Measurements from ENCODE around the gene TNFRSF6B.
A peak's percentile ranks its signal among the peaks of the same experiment; 100 is the strongest.

Gene TNFRSF6B

DNA sequence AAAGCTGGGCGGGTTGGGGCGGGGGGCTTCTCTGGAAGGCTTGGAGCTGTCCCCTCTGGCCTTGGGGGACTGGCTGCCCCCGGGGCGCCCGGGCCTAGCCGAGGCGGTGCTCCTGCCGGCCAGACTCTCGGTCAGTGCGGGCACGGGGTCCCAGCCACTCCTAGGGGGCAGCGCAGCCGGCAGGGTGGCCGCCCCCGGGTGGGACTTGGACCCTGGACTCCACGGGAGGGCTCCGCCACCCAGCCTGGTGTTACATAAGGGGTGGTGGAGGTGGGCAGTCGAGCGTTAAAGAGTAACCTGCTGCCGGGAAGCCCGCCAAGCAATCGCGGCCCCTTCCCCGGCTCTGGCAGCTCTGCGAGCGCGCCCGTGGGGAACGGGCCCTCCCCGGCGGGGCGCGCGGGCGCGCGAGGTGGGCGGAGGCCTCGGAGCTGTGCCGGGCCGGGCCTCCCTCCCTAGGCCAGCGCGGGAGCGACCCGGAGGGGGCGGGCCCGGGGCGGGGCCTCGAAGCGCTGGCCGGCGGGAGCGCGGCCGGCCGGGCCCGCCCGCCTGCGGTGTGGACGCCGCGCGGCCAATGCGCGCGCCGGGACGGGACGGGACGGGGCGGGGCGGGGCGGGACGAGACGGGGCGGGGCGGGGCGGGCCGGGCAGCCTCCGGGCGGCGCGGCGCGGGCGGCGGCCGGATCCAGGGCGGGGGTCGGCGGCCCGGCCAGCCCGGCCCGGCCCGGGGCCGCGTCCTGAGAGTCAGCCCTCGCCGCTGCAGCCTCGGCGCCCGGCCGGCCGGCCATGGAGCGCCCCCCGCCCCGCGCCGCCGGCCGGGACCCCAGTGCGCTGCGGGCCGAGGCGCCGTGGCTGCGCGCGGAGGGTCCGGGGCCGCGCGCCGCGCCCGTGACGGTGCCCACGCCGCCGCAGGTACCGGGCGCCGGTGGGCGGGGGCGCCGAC, 42.9 kb downstream of the TNFRSF6B start, which contains the start of gene SLC2A4RG:
Gene SLC2A4RG, plus strand, starts transcription at position 647 of the 940 bp plus-strand sequence. Its CDS starts 137 bp downstream, at position 784.
- DNase-seq, result peak; percentile 53

DNA sequence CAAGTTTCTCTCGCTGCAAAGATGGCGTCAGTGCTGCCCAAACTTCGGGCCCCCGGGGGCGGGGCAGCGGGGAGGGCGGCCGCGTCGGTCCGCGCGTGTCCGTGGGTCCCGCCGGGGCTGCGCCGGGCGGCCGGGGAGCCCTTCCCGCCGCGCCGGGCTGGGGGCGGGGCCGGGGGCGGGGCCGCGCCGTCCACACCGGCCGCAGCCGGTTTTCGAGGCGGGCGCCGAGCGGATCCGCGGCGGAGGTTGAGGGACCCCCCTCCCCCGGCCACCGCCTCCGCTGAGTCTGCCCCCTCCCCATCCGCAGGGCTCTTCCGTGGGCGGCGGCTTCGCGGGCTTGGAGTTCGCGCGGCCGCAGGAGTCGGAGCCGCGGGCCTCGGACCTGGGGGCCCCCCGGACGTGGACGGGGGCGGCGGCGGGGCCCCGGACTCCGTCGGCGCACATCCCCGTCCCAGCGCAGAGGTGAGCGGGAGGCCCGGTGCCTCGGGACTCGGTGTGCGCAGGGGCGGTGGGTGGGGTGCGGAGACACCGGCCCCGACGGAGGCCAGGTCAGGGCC, 43.7 kb downstream of the TNFRSF6B start:
- DNase-seq, result no peak

DNA sequence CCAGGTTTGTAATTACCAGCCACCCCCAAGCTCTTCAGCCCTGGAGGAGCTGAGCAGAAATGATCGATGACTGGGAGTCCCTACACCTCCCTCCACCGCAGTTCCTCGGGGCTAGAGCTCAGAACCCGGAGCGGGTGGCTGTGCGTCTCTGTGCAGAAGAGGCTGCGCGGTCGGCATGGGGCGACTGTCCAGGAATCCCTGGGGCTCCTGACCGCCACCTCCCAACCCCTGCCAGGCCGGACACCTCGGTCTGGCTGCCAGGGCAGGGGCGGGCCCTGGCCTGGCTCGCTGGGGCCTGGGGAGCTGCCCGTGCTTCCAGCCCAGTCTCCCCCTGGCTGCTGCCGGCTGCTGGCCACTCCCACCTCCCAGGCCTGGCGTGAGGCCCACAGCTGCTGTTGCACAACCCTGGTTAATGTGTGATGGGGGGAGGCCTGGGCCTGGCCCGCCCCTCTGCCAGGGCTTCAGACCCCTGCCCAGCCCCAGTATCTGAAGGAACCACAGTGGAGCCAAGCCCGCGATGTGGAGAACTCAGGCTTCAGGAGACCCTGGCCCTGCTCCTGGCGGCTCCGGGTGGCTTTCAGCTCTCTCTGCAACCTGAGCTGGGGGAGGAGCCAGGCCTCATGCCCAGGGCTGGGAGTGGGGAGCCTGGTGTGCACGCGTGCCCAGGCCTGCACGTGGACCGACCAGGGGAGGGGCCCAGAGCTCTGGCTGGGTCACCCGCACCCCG, 44.3 kb downstream of the TNFRSF6B start:
- peak; percentile 80 for DNase-seq

DNA sequence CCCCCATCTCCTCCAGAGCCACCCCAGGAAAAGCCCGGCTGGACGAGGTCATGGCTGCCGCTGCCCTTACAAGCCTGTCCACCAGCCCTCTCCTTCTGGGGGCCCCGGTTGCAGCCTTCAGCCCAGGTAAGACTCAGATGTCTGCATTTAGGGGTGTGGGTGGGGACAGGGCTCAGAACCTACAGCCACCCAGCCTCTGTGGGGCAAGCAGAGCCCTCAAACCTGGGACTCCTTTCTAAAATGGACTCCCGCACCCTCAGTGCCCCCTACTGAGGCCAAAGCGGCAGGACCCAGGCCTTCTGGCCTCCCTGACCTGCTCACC, 44.9 kb downstream of the TNFRSF6B start:
- no peak for DNase-seq

DNA sequence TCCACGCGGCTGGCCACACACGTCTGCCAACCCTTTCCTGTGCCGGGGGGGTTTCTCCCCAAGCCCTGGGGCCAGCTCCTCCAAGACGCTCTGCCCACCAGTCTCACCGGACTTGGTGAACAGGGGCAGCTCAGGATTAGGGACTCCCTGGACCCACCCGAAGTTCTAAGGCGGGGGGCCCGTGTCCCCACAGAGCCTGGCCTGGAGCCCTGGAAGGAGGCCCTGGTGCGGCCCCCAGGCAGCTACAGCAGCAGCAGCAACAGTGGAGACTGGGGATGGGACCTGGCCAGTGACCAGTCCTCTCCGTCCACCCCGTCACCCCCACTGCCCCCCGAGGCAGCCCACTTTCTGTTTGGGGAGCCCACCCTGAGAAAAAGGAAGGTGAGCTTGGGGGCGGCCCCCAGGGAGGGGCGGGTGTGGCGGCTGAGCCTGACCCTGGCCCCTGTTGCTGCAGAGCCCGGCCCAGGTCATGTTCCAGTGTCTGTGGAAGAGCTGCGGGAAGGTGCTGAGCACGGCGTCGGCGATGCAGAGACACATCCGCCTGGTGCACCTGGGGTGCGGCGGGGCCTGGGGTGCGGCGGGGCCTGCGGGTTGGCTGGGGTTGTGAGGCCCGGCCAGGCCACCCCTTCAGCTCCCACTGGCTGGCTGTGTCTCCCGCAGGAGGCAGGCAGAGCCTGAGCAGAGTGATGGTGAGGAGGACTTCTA, 45.4 kb downstream of the TNFRSF6B start:
- DNase-seq, result no peak

DNA sequence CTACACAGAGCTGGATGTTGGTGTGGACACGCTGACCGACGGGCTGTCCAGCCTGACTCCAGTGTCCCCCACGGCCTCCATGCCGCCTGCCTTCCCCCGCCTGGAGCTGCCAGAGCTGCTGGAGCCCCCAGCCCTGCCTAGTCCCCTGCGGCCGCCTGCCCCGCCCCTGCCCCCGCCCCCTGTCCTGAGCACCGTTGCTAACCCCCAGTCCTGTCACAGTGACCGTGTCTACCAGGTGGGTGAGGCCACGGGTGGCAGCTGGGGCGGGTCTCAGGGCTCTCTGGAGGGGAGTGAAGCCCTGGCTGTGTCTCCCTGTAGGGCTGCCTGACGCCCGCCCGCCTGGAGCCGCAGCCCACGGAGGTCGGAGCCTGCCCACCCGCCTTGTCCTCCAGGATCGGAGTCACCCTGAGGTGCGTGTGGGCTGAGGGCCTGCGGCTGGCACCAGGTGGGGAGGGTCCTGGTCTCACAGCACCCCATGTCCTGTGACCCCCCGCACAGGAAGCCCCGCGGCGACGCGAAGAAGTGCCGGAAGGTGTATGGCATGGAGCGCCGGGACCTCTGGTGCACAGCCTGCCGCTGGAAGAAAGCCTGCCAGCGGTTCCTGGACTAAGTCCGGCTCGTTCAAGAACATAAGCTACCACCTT, 46.1 kb downstream of the TNFRSF6B start:
- DNase-seq, result no peak

DNA sequence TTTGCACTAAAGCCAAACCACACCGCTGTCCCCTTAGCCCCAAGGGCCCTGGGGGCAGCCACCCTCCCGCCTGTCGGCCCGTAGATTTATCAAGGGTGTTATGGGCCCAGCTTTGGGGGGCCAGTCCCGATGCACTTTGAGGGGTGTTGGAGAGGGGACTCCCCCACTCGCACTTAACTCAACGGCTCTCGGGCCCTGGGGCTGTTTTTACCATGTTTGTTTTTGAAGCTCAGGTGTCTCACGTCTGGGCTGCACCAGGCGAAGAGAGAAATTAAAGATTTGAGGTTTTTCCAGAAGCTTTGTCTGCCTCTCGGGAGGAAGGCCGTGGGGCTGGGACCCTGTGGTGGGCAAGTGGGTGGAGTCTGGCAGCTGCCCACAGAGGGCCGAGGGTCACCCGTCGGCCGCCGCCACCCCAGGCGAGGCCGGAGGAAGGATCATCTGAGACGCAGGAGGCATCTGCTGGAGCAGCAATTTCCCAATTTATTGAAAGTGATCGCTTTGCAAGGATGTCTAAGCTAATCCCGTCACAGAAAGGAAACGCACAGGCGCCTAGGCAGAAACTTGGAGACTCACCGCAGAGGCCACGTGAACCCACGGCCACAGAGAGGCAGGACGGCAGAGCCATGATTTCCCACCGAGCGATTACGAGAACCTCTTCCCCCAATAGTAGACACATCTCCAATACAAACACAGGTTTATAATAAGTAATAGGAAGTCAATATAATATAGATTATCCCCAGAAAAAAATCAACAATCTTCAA, 46.9 kb downstream of the TNFRSF6B start:
- DNase-seq, result no peak

DNA sequence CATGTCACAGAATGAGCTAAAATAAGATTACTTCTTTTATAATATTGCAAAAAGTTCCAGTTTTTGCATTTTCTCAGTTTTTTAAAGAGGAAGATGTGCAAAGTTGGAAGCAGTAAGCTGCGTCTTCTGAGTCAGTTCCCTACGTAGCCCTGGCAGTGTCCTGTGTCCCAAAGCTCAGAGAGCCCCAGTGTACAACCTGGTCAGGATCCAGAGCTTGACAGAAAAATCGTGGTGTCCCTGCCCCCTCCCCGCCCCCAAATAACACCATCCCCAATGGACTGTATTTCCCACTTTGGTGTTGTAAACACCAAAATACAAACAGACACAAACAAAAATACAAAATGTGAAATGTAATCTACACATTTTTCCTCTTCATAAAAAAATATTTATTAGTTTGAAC, 47.7 kb downstream of the TNFRSF6B start:
- no peak for DNase-seq

DNA sequence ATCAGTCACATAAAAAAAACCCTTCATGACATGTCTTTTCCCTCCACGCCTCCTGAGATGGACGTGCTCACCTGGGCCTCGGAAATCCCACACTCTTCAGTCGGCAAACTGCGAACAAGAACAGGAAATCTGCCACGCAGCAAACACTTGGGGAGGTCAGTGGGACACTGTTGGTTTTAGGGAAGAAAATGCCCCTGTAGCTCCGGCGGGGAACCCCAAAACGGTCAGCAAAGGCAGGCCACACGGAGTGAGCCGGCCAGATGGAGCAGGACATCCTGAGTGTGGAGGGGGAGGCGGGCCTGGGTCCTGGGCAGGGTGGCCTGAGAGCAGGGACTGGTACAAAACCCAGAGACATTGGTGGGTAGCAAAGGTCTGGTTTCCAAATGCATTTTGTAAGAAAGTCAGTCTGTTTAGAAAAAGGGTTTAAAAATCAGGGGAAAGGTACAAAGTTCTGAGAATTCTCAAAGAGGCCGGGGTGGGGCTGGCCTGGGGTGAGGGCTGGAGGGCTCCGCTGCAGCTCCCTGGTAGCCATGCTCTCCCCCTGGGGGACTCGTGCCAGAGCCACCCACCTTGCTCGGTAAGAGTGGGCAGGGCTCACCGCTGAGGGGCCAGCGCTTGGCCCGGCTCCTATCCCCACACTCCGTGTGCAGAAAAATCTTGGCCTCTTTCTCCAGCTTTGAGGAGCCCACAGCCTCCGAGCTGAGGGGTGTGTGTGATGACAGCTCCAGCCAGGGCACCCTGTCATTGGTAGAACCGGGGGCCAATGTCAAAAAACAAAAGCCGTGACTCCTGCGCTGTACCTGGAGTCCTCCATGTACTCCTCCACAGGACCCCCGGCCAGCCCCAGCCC, 48.3 kb downstream of the TNFRSF6B start:
- DNase-seq, result no peak

DNA sequence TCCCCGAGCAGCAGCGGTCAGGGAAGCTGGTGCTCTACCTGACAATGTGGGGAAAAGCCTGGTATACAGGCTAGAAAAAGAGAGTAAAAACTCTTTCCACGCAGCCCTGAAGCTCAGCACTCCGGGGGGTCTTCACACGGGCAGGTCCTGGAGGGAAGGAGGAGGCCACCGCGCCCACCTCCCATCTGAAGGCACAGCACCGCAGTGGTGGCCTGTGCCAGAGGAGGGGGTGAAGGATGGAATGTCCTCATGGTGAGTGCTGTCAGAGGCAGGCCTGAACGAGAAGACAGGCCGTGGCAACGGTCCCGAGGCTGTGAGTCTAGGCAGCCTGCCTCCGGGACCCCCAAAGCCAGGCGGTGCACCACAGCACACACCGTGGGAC, 49.0 kb downstream of the TNFRSF6B start:
- no peak for DNase-seq

DNA sequence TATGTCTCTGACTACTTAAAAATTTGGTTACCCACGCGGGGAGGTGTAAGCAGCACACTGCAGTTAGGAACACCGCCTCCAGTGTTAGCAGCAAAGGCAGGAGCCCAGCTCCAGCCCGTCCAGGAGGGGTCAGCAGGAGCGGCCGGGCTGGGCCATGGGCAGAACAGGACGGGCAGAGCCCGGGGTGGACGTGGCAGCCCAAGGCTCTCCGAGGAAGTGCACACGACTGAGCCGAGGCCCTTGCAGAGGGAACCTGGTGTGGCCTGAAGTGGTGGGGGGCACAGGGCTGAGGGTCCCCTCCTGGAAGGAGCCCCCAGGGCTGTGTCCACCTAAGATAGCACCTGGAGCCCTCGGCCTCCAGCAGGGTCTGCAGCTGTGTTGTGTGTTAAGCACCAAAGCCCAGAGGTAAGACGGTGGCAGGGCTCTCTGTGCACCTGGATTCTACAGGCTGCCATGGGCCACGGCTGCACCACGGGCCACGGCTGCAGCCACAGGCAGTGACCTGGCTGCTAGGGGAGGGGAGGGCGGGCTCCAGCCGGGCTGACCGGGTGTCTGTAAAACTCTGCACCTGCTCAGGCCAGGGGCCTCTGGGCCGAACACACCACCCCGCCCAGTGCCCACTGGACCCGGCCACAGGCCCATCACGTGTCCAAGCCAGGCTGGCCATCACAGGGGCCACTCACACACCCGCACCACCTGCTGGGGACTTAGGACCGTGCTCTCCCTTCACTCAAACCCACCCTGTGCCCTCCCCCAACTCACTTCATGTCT, 49.7 kb downstream of the TNFRSF6B start:
- DNase-seq, result no peak

DNA sequence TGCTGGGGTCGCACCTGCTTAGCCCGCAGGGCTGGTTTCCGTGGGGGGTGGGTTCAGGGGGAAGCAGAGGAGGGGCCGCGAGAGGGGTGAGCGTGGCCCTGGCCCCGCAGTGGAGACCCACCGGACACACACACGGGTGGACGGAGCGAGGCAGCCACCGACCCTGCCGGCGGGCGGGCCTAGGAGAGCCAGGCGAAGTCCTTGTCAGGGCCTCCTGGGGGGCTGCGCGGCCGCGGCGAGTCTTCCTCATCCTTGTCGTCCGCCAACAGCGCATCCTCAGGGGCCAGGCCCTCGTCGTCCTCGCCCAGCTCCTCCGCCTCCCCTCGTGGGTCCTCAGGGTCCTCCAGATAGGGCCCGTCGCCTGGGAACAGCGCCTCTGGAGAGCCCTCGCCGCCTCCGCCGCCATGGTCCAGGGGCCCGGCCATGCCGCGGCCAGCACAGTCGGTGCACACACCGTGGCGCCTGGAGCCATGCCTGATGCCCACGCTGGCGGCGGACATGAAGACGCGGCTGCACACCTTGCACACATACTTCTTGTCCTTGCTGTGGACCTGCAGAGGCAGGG, 50.4 kb downstream of the TNFRSF6B start:
- DNase-seq, result no peak

DNA sequence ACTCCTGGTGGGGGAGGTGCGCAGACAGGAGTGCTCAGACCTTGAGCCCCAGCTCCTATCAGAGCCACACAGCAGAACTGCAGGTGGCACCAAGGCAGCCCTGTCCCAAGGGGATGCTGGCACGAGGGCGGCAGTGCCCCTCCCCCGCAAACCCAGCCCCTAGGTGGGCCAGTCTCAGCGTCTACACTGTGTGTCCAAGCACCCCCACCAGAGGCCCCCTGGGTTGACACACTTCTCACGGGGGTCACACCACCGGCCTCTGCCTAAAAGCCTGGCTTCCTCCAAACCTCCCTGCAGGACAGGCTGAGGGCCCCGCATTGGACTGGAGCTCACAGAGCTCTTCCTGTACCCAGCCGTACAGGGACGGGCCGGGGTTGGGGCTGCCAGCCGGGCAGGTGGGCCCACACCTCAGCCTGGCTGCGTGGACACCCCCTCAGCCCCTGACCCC, 51.2 kb downstream of the TNFRSF6B start:
- DNase-seq, result no peak

All from NCI-H446 treated with DMSO at 0.1 percent for 48 hours (cell line).